CD4-positive, alpha-beta T cell treated with Interleukin-4 for 1 hour (primary cell): ENCODE measurements around the gene CCBE1.

Experiments
- DNase-seq, 2 donors: peaks; one replicate each; pipeline ENCODE4 v3.0.0-alpha.2; 2020 to 2022

CCBE1 gene

GRCh38 chr18:59612381-59612780 lies 84.8 kb downstream of the CCBE1 start:
- no peak for DNase-seq

- no peak for DNase-seq
Observed at GRCh38 chr18:59610546-59611140, 86.6 kb downstream of the CCBE1 start.

GRCh38 chr18:59609654-59610053 lies 87.6 kb downstream of the CCBE1 start:
- DNase-seq = no peak

- no peak for DNase-seq
Observed at GRCh38 chr18:59607471-59607870, 89.8 kb downstream of the CCBE1 start.

GRCh38 chr18:59607078-59607379 lies 90.2 kb downstream of the CCBE1 start:
- DNase-seq = no peak

- DNase-seq = no peak
Observed at GRCh38 chr18:59606193-59607077, 90.8 kb downstream of the CCBE1 start.

- no peak for DNase-seq
Observed at GRCh38 chr18:59605633-59606192, 91.5 kb downstream of the CCBE1 start.

- no peak for DNase-seq
Observed at GRCh38 chr18:59604877-59605276, 92.3 kb downstream of the CCBE1 start.

GRCh38 chr18:59597049-59597448 lies 100.2 kb downstream of the CCBE1 start:
- DNase-seq = no peak

GRCh38 chr18:59593291-59593717 lies 103.9 kb downstream of the CCBE1 start:
- no peak for DNase-seq

- DNase-seq = no peak
Observed at GRCh38 chr18:59592624-59593023, 104.6 kb downstream of the CCBE1 start.

GRCh38 chr18:59582395-59582794 lies 114.8 kb downstream of the CCBE1 start:
- DNase-seq = no peak

GRCh38 chr18:59579509-59579908 lies 117.7 kb downstream of the CCBE1 start:
- DNase-seq = no peak

- no peak for DNase-seq
Observed at GRCh38 chr18:59577386-59577655, 119.9 kb downstream of the CCBE1 start.

- DNase-seq = no peak
Observed at GRCh38 chr18:59576541-59577385, 120.5 kb downstream of the CCBE1 start.

- no peak for DNase-seq
Observed at GRCh38 chr18:59575995-59576394, 121.2 kb downstream of the CCBE1 start.

GRCh38 chr18:59573962-59574361 lies 123.3 kb downstream of the CCBE1 start:
- no peak for DNase-seq

- no peak for DNase-seq
Observed at GRCh38 chr18:59571902-59572301, 125.3 kb downstream of the CCBE1 start.

GRCh38 chr18:59570796-59571195 lies 126.4 kb downstream of the CCBE1 start:
- no peak for DNase-seq

GRCh38 chr18:59570101-59570775 lies 127.0 kb downstream of the CCBE1 start:
- no peak for DNase-seq

- DNase-seq = no peak
Observed at GRCh38 chr18:59569390-59569791, 127.8 kb downstream of the CCBE1 start.

- no peak for DNase-seq
Observed at GRCh38 chr18:59567431-59567830, 129.8 kb downstream of the CCBE1 start.

GRCh38 chr18:59566533-59566971 lies 130.7 kb downstream of the CCBE1 start:
- no peak for DNase-seq
